Activated B cell treated with CpG ODN at 0.5 μM for 24 hours (primary cell): Measurements from ENCODE around the gene P2RY12. TPM values are rescaled to one million over a fixed set of nuclear protein-coding genes. Genes with fewer than 3 reads are reported as not detected.

ENCODE experiments used
- ATAC-seq: fragments of 200-7000 bp; cut with Tn5 transposase; one replicate; pipeline ENCODE4 v1.10.0; 2021; ENCODE audit warnings: low read depth, mild to moderate bottlenecking, moderate library complexity
- CTCF ChIA-PET: fragments of 350-600 bp; sonication (Branson Sonifier 250); formaldehyde crosslinking; loops from one replicate; lab custom pipeline; 2021; ENCODE audit warnings: antibody characterized with exemption; lab: Charles Lee
- POLR2A ChIA-PET: fragments of 350-600 bp; sonication (Branson Sonifier 250); formaldehyde crosslinking; loops from one replicate; lab custom pipeline; 2021; ENCODE audit warnings: antibody characterized with exemption; lab: Charles Lee
- DNase-seq: peaks from one replicate; pipeline ENCODE4 v3.0.0; 2022
- H3K27ac Mint-ChIP-seq: one replicate; pipeline ENCODE4 v1.8.0; 2020; ENCODE audit warnings: mixed read lengths
- H3K27me3 Mint-ChIP-seq: one replicate; pipeline ENCODE4 v1.8.0; 2021; ENCODE audit warnings: mixed read lengths
- H3K36me3 Mint-ChIP-seq: one replicate; pipeline ENCODE4 v1.8.0; 2021; ENCODE audit warnings: low read depth, mixed read lengths
- H3K4me1 Mint-ChIP-seq: one replicate; pipeline ENCODE4 v1.8.0; 2021; ENCODE audit warnings: mixed read lengths
- H3K4me3 Mint-ChIP-seq: one replicate; pipeline ENCODE4 v1.8.0; 2020; ENCODE audit warnings: mild to moderate bottlenecking, mixed read lengths
- H3K9me3 Mint-ChIP-seq: one replicate; pipeline ENCODE4 v1.8.0; 2020; ENCODE audit warnings: mixed read lengths
- CTCF ChIP-seq: fragments of 200-600 bp; IDR thresholded peaks from one replicate; pipeline ENCODE4 v1.8.0; 2022; ENCODE audit warnings: antibody characterized with exemption, mild to moderate bottlenecking
- intact Hi-C: fragments of 100-400 bp; cut with micrococcal nuclease; formaldehyde crosslinking; loops from one replicate; pipeline ENCODE4 v1.15.1; 2024
- total RNA-seq: library from RNA; stranded (reverse); gene quantifications from 2 replicates; pipeline ENCODE4 v1.2.3, GENCODE V29; 2022

P2RY12 gene
- total RNA-seq, 1 donor from 2014 or later = 0.58 TPM

- DNase-seq (no peak), ATAC-seq (no peak)
- Mint-ChIP-seq H3K27ac (no peak overlapping the region), H3K27me3 (no peaks in the 10 kb centered on the region), H3K36me3 (no peaks in the 10 kb centered on the region), H3K9me3 (no peaks in the 10 kb centered on the region), H3K4me3 (no peak overlapping the region), H3K4me1 (peaks cover 25% of the 10 kb centered on the region)
- ChIA-PET POLR2A (interaction anchor here (1.7 kb wide), 1 partner anchor 27 kb away, joined by 4 read pairs; the partner anchor contains the start of gene P2RY12), CTCF (no interaction called here)
- TF ChIP-seq CTCF = no peak
- intact Hi-C loops = loop anchor here (2.0 kb wide), 1 partner anchor 17 kb away; no protein-coding TSS in a partner anchor
Observed at GRCh38 chr3:151357463-151357850, 27.1 kb downstream of the P2RY12 start.

- Mint-ChIP-seq H3K27ac (peak overlapping the region; percentile 13), H3K27me3 (no peaks in the 10 kb centered on the region), H3K9me3 (no peaks in the 10 kb centered on the region), H3K4me3 (no peak overlapping the region), H3K4me1 (peaks cover 30% of the 10 kb centered on the region), H3K36me3 (no peaks in the 10 kb centered on the region)
- DNase-seq (no peak), ATAC-seq (peak; percentile 57)
- TF ChIP-seq CTCF = no peak
- ChIA-PET CTCF (no interaction called here), POLR2A (interaction anchor here (1.7 kb wide), 1 partner anchor 28 kb away, joined by 4 read pairs; the partner anchor contains the start of gene P2RY12)
- intact Hi-C loops = loop anchor here (2.0 kb wide), 1 partner anchor 16 kb away; no protein-coding TSS in a partner anchor
Observed at GRCh38 chr3:151356794-151357462, 27.6 kb downstream of the P2RY12 start.

- DNase-seq = no peak
- Mint-ChIP-seq H3K9me3 (no peaks in the 10 kb centered on the region), H3K4me1 (peaks cover 32% of the 10 kb centered on the region), H3K27ac (peak overlapping the region; percentile 67), H3K4me3 (peak overlapping the region; percentile 55), H3K27me3 (no peaks in the 10 kb centered on the region), H3K36me3 (no peaks in the 10 kb centered on the region)
- ATAC-seq = no peak
- ChIA-PET POLR2A (no interaction called here), CTCF (no interaction called here)
- intact Hi-C loops = no loop called here
- no peak for TF ChIP-seq CTCF
Observed at GRCh38 chr3:151351648-151352047, 32.9 kb downstream of the P2RY12 start.

- H3K27me3 Mint-ChIP-seq = no peaks in the 10 kb centered on the region
- intact Hi-C loops = no loop called here
- no peak for DNase-seq
- H3K4me3 Mint-ChIP-seq = peak overlapping the region; percentile 55
- H3K4me1 Mint-ChIP-seq = peaks cover 34% of the 10 kb centered on the region
- H3K36me3 Mint-ChIP-seq = no peaks in the 10 kb centered on the region
- H3K27ac Mint-ChIP-seq = peak overlapping the region; percentile 67
- CTCF ChIA-PET = no interaction called here
- peak; percentile 28 for ATAC-seq
- no peak for TF ChIP-seq CTCF
- H3K9me3 Mint-ChIP-seq = no peaks in the 10 kb centered on the region
- POLR2A ChIA-PET = no interaction called here
Observed at GRCh38 chr3:151351219-151351618, 33.3 kb downstream of the P2RY12 start.

- intact Hi-C loops = no loop called here
- peaks cover 37% of the 10 kb centered on the region for H3K4me1 Mint-ChIP-seq
- no peak overlapping the region for H3K27ac Mint-ChIP-seq
- ATAC-seq (no peak), DNase-seq (no peak)
- H3K4me3 Mint-ChIP-seq = no peak overlapping the region
- H3K36me3 Mint-ChIP-seq = no peaks in the 10 kb centered on the region
- ChIA-PET CTCF (no interaction called here), POLR2A (no interaction called here)
- no peaks in the 10 kb centered on the region for H3K9me3 Mint-ChIP-seq
- no peak for TF ChIP-seq CTCF
- H3K27me3 Mint-ChIP-seq = no peaks in the 10 kb centered on the region
Observed at GRCh38 chr3:151350656-151351055, 33.9 kb downstream of the P2RY12 start.
